Activated CD4-positive, alpha-beta T cell treated with anti-CD3 and anti-CD28 coated beads for 4 hours (primary cell): ENCODE results near the gene RUNX2.

Experiments used
- DNase-seq, 2 donors: peaks; one replicate each; pipeline ENCODE4 v3.0.0-alpha.2; 2020

The RUNX2 gene

DNA sequence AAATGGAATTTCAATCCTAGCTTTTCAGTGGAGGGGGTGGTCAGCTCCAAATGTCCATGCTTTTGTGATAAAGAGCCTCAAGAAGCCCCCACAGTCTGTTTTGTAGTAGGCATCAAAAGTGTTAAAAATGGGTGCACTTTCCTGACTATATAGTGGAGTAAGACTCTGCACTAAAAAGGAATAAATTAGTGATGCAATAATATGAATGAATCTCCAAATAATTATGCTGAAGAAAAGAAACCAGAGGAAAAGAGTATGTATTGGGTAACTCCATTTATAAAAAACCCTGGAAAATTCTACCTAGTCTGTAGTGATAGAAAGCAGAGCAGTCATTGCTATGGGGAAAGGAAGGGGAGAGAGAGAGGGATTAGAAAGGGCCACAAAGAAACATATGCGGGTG is 360.1 kb downstream of the RUNX2 start:
- DNase-seq: no peak

DNA sequence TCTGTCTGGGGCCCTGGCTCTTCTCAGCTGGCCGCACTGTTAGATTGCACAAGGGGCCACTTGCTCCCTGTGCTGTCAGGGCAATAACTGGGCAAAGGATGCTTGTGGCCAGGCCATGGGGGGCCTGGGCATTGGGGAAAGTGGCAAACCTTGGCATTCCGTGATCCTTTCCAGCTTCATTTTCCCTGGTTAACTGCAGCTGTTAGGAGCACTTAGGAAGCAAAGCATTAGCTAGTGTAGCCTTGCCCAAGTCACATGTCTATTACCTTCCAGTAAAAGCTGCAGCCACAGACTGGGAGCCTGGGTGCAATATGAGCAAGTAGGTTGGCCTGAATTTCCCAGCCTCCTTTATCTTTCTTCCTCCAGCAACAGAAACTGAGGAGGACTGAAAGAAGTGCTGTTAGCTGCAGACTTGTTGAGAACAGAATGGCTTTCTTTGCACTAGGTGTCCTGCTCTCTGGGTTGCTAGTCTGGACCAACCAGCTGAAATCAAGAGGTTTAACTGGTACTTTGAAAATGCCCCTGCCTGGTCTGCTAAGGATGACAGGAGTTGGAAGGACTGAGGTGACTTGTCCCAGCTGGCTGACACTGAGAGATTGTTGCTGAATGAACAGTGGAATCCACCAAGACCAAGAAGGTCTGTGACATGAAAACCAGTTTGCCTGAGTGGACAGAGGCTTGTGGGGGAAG is 361.9 kb downstream of the RUNX2 start:
- no peak for DNase-seq

DNA sequence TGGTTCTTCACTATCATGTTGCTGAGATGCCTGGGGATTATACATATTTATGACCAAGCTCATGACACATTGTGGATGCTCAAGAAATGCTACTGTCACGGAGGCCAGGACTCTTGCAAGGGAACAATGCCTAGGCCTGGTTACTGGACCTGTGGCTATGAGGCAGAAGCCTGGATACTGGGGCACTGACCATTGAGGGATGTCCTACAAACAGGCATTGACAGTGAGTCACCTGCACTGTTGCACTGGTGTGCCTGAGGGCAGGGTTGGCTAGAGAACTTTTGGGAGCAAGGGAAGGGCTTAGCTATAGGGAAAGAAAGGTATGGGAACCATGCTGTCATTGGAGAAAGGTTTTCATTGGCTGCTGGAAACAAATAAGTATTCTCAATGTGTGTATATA is 362.7 kb downstream of the RUNX2 start:
- no peak for DNase-seq

DNA sequence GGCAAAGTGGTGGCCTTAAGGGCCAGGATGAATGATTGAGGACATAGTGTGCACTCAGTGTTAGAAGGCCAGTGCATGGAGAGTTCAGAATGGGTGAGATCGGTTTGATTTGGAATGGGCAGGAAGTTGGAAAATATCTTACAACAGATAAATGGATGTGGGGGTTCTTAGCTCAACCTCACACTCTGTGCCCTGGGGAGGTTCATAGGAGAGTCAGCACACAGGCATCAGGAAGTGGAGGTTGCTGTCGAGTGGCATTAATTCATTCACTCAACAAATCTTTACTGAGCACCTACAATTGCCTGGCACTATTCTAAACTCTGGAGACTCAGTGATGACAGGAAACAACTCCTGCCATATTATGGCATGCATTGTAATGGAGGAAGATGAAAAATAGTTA is 363.3 kb downstream of the RUNX2 start:
- no peak for DNase-seq

DNA sequence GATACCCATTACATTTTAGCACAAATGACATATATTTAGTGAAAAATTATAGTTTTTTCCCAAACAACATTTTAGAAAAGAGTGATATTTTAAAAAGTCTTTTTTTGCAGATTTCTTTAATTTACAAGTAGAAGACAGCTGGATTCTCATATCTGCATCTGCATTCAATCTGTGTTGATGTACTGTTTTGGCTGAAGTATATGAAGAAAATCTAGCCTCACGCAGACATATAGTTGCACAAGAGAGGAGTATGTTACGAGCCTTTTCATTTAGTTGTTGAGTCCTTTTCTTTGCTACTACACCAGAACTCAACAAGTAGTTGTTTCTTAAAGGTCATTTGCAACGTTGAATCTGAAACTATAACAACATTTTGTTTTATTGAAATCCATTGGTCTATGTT is 363.9 kb downstream of the RUNX2 start:
- no peak for DNase-seq

DNA sequence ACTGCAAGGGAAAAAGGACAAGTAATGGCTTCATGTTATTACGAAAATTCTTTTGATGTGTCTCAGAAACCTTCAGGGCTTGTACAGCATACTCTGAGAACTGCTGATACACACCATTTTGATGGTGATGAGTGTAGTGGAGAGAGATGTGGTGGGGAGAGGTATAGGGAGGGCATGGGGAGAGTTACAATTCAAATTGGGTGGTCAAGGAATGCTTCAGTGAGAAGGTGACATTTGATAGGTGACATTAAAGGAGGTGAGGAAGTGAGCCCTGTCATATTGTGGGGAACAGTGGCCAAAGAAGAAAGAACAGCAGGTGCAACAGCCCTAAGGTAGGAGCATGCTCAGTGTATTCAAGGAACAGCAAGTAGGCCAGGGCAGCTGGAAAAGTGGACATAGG is 368.6 kb downstream of the RUNX2 start:
- no peak for DNase-seq

DNA sequence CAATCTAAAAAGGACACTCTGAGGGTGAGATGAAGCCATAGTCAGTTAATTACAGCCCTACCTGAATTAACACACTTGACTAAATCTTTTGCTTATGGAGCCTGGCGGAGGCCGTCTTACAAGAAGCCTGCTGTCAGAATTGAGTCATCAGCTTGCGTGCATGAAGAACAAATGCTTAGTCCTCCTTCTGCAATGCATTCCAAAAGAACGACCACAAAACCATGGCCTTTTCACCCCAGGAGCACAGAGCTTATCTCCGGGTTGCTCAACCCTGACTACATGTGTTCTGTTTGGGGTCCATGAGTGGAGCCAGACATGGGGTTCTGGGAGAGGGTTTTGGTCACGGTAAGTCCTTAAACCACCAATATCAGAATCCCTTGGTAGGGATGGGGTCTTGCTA is 369.5 kb downstream of the RUNX2 start:
- DNase-seq: no peak

DNA sequence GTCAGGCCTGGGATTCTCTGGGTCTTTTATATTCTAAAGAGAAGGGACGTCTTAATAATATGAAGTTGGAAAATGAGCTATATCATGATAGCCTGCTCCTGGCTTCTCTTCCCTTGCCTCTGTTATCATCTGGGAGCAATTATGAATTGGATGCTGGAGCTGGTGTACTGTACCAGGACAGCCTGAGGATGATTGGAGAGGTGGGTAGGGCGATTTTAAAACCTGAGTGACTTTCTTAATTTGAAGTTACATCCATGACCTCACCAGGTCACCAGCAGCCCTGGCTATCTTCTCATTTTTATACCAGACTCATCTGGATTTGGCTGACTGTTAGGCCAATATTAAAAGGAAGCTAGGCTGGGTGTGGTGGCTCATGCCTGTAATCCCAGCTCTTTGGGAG is 369.9 kb downstream of the RUNX2 start:
- DNase-seq: no peak

DNA sequence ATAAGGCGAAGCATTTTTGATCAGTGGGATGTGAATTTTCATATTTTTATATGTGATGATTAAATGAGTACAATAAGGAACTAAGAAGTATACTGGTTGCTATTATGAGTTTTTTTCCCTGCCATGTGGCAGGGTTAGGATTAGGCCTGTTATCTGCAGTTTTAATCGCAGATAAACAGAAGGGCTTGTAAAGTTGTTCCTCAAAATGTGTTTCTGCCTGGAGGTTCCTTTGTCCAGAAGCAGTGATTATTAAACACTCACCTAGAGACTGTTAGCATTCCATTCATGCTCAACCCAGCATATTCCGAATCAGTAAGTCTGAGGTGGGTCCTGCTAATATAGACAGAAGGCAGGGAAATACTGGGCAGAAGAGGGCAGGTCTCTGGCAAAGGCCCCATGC is 371.5 kb downstream of the RUNX2 start:
- no peak for DNase-seq

DNA sequence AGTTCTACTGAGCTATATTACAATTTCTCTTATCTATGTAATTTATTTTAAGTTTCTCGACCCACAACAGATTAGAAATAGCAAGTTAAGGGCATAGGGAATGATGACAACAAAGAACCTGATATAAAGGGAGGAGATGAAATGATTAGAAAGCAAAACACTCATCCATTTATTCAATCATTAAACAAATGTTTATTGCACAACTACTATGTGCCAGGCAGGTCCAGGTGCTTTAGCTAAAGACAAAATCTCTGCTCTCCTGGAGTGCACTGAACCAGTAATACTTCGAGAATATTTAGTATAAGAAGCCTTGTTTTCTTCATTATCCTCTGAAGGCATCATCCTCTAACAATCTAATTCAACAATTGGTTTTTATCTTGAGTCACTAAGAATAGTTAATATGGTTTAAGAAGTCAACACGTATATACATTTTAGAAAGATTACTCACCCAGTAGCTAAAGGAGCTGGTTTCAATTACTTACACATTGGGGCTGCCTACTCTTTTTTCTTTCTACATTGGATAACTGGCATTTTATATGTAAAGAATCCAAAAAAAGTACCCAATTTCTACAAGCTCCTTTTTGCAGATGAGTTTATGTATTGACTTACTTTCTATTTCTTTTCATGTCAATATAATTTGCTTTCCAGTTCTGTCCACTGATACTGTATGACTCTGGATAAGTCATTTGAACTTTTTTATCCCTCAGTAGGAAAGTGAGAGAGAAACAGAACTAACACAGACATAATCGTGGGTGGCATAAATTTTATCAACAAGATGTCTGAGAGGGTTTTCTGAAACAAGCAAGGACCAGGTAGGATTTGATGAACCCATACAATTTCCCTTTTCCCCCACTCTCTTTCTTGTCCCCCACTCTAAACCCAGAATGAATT is 375.0 kb downstream of the RUNX2 start:
- DNase-seq: no peak

DNA sequence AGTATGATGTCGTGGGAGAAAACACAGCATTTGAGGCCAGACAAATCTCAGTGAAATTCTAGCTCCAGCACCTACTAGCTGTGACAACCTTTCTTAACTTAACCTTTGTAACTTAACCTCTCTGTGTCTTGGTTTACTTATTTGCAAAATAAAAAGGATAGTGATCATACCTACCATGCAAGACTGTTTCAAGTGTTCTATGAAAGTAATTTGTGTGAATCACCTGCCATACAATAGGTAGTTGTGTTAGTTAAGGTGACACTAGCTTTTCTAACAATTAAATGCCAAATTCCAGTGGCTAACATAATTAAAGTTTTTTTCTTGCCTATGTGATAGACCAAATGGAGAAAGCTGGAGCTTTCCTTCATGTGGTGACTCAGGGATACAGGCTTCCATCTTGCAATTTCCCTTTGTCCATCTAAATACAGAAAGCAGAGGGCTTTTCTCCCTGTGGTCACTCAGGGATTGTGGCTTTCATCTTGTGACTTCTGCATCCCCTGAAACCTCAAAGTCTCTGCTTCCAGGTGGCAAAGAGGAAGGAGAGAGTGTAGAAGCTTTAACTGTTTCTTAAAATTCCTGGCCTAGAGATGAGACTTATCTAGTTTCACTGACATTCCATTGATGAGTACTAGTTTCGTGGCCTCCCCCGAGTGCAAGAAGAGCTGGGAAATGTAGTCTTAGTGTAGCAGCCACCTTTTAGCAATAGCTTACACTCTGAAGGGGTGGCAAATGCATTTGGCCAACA is 376.1 kb downstream of the RUNX2 start:
- no peak for DNase-seq

DNA sequence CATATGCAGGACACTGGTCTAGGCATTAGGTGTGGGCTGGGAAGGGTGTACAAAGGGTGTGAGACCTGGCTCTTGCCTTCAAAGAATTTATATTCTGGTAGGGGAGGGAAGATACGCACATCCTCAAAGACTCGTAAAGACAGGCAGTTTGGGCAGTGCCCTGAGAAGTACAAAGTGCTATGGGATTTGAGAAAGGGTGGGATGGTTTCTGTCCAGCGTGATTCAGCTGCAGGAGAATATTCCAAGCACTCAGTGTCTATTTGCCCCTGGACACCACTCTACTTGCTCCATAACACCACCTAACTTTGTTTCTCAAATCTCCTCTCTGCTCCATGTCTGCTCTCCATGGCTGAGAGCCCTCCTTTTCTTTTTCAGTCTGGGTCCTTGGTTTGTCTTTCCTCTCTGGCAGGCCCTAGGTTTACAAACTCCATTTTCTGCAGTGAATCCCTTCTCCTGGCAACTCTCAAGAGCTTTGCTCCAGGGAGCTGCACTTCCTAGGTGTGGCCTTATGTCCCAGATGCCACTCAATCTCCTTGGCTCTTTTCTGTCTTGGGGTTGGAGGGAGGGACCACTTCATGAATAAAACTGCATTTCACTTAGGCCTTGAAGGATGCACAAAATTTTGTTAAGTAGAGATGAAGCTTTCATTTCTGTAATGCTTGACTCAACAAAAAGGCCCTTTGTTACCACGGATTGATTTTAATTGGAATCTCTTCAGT is 377.2 kb downstream of the RUNX2 start:
- DNase-seq: no peak

DNA sequence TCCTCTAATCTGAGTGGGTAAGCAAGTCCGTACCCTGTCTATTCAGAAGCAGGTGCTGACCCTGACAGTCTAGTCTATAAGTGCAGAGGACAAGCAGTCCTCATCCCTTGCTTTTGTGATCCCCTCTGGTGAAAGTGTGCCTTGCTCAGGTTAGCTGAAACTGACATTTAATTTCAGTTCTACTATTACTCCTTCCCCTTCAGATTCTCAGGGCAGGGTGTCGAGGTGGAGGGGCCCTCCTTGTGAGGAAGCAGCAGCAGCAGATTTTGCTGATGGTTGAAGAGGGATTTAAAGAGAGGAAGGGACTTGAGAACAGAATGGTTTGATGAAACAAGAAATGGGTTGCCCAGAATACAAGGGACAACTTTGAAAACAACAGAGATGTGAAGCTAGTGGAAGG is 378.2 kb downstream of the RUNX2 start:
- no peak for DNase-seq

DNA sequence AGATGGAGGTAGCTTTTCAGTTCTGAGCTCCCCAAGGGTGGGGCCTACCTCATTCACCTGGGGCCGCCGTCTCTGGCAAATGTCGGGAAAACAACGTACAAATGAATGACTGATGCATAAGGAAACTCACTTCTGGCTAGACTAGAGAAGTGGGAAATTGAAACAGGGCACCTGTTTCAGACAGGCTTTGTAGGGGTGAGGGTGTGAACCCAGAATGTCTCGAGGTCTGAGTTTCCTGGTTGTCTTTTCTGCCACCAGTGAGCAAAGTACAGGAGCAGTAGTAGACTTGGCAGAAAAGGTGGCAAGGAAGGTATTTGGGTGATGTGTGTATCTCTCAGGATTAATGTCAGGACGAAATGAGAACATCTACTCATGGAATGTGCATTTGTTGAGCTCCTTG is 379.0 kb downstream of the RUNX2 start:
- DNase-seq: no peak

DNA sequence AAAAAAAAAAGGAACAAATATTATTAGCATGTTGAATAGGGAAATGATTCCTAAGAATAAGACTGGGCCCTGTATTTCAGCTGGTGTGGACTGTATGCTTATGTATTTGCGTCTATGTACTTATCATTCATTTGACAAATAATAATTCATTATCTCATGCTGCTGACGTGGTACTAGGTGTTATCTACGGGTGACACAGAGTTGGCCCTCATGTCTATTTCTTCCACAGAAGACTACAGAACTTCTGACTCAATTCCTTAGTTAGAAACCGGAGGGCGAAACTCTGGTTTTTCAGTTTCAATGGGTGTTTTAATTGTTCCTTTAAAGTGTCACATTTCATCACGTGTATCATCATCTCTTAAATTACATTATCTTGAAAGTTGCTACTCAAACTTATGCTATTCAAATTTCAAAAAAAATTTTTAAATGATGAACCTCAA is 381.7 kb downstream of the RUNX2 start:
- no peak for DNase-seq

DNA sequence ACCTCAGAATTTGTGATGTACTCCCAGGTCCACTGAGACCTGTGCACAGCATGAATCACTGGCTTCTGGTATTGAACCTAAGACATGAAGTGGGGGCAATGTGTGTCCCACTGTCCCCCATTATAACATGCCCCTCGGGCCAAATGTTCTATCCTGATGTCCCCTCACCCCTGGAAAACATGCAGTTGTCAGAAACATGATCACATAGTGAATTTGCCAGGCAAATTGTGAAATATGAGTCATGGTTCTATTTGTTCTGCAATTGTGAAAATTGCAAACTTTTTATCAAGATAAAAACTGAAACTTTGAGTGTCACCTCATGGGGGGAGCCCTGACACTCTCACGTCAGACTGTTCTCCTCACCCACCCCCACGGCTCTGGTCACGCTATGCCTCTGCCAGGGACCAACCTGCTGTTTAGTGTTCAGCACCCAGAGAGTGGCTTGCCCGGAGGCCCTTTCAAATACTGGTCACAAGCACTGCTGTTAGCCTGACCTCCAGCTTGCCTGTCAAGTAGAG is 382.2 kb downstream of the RUNX2 start:
- peak; percentile 38 to 49 for DNase-seq

DNA sequence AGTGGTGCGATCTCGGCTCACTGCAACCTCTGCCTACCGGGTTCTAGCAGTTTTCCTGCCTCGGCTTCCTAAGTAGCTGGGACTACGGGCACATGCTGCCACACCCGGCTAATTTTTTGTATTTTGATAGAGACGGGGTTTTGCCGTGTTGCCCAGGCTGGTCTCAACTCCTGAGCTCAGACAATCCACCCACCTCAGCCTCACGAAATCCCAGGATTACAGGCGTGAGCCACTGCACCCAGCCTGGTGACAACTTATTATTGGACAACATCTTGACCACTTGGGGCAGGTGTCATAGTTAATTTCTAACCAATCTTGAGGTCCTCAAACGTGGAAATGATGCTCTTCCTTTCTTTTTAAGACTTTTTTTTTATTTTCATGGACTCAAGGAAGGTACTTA is 383.9 kb downstream of the RUNX2 start:
- no peak for DNase-seq

DNA sequence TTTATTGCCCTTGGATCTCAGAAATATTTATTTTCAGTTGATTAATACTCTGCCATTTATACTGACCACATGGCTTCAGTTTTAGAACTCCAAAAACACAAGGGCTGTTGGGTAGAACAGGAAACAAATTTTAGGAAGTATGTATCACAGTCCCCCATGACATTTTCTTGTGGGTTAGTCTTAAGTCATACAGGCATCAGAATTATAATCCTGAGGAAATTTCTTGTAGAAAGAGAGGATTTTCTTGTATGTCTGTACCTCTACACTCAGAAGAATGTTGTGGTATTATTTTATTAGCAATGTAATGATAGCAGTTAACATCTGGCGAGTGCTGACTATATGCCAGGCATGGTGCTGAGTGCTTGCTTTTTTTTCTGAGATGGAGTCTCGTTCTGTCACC is 384.7 kb downstream of the RUNX2 start:
- DNase-seq: no peak
